HG03139 (cell line): Measurements from ENCODE around the gene ZNF423.

Experiments used
- ATAC-seq: cut with Tn5 transposase; IDR thresholded peaks from one replicate; pipeline ENCODE4 v1.9.1; 2021; ENCODE audit not compliant: unreplicated experiment

Gene ZNF423

GRCh38 chr16:49651226-49651625, 204.7 kb downstream of the ZNF423 start:
- ATAC-seq = no peak

GRCh38 chr16:49650603-49651002, 205.3 kb downstream of the ZNF423 start:
- no peak for ATAC-seq

GRCh38 chr16:49649013-49649765, 206.7 kb downstream of the ZNF423 start:
- ATAC-seq = no peak

GRCh38 chr16:49647673-49648072, 208.2 kb downstream of the ZNF423 start:
- ATAC-seq = no peak

GRCh38 chr16:49645263-49645662, 210.6 kb downstream of the ZNF423 start:
- no peak for ATAC-seq

- ATAC-seq = no peak
These were observed 211.8 kb downstream of the ZNF423 start for GRCh38 chr16:49644145-49644463.

- ATAC-seq = no peak
These were observed 212.3 kb downstream of the ZNF423 start for GRCh38 chr16:49643429-49644144.

- no peak for ATAC-seq
These were observed 214.7 kb downstream of the ZNF423 start for GRCh38 chr16:49641250-49641649.

- ATAC-seq = no peak
These were observed 215.3 kb downstream of the ZNF423 start for GRCh38 chr16:49640581-49640980.

- ATAC-seq = no peak
These were observed 216.0 kb downstream of the ZNF423 start for GRCh38 chr16:49639739-49640431.

- ATAC-seq = no peak
These were observed 217.0 kb downstream of the ZNF423 start for GRCh38 chr16:49638673-49639610.

GRCh38 chr16:49637933-49638672, 217.8 kb downstream of the ZNF423 start:
- no peak for ATAC-seq

GRCh38 chr16:49637511-49637910, 218.4 kb downstream of the ZNF423 start:
- no peak for ATAC-seq

- no peak for ATAC-seq
These were observed 219.3 kb downstream of the ZNF423 start for GRCh38 chr16:49636608-49637007.

- no peak for ATAC-seq
These were observed 220.0 kb downstream of the ZNF423 start for GRCh38 chr16:49635591-49636581.

GRCh38 chr16:49635009-49635350, 220.9 kb downstream of the ZNF423 start:
- ATAC-seq = no peak

GRCh38 chr16:49634235-49635008, 221.5 kb downstream of the ZNF423 start:
- no peak for ATAC-seq

GRCh38 chr16:49632795-49633184, 223.1 kb downstream of the ZNF423 start:
- no peak for ATAC-seq
